A549 (cell line): Measurements from ENCODE around the gene MYH13.

Experiments used
- BHLHE40 ChIP-seq: IDR thresholded peaks from 2 replicates; pipeline ENCODE4 v1.6.1; 2012; ENCODE audit warnings: low read depth, low read length, inconsistent platforms
- CEBPB ChIP-seq, 2 experiments: fragments of >200 bp in 1 of 2; sonication (Bioruptor Twin) in 1 of 2; formaldehyde crosslinking in 1 of 2; IDR thresholded peaks; 2 replicates each; pipeline ENCODE4 v1.6.1; 2012 to 2016
- EP300 ChIP-seq, 2 experiments: fragments of >200 bp; sonication (Bioruptor Twin); formaldehyde crosslinking; IDR thresholded peaks; 2 replicates in 1 of 2; 3 replicates in 1 of 2; pipeline ENCODE4 v1.6.1; 2016 to 2017
- JUNB ChIP-seq: fragments of >200 bp; sonication (Bioruptor Twin); formaldehyde crosslinking; IDR thresholded peaks from 2 replicates; pipeline ENCODE4 v1.6.1; 2016
- KDM1A ChIP-seq: fragments of 200-600 bp; sonication (generic); IDR thresholded peaks from 2 replicates; pipeline ENCODE4 v1.6.1; 2016; ENCODE audit warnings: low read depth, mild to moderate bottlenecking
- NFE2L2 ChIP-seq: fragments of 150-350 bp; conservative IDR thresholded peaks from 2 replicates; pipeline ENCODE4 v1.6.1; 2014; ENCODE audit warnings: low read length
- PHF8 ChIP-seq: fragments of 200-600 bp; sonication (generic); IDR thresholded peaks from 2 replicates; pipeline ENCODE4 v1.6.1; 2016; ENCODE audit warnings: low read depth, mild to moderate bottlenecking, antibody characterized with exemption, moderate library complexity, borderline replicate concordance
- POLR2A ChIP-seq: IDR thresholded peaks from 2 replicates; pipeline ENCODE4 v1.6.1; 2012; ENCODE audit warnings: mild to moderate bottlenecking, low read length
- TF ChIP-seq, protein P1 (sequence below): fragments of >200 bp; sonication (Bioruptor Twin); formaldehyde crosslinking; IDR thresholded peaks from 3 replicates; pipeline ENCODE4 v1.5.1; 2016

GRCh38 chr17:10357768-10358167 lies 15.0 kb downstream of the MYH13 start:
- TF ChIP-seq, protein P1, sequence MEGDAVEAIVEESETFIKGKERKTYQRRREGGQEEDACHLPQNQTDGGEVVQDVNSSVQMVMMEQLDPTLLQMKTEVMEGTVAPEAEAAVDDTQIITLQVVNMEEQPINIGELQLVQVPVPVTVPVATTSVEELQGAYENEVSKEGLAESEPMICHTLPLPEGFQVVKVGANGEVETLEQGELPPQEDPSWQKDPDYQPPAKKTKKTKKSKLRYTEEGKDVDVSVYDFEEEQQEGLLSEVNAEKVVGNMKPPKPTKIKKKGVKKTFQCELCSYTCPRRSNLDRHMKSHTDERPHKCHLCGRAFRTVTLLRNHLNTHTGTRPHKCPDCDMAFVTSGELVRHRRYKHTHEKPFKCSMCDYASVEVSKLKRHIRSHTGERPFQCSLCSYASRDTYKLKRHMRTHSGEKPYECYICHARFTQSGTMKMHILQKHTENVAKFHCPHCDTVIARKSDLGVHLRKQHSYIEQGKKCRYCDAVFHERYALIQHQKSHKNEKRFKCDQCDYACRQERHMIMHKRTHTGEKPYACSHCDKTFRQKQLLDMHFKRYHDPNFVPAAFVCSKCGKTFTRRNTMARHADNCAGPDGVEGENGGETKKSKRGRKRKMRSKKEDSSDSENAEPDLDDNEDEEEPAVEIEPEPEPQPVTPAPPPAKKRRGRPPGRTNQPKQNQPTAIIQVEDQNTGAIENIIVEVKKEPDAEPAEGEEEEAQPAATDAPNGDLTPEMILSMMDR: peak; percentile 43
- no peak for TF ChIP-seq EP300 (IDR thresholded peaks at IDR 0.05)
- no peak for TF ChIP-seq NFE2L2
- TF ChIP-seq PHF8: no peak
- no peak for TF ChIP-seq POLR2A
- no peak for TF ChIP-seq JUNB
- no peak for TF ChIP-seq KDM1A
- no peak for TF ChIP-seq BHLHE40
- TF ChIP-seq CEBPB (IDR thresholded peaks at IDR 0.05): no peak
